NCI-H774 (cell line): ENCODE results near the gene ZNF397.
"Not testable (repeated sequence)": the region's sequence is repeated elsewhere in the genome, so short reads cannot be mapped to it uniquely, and the experiment has no call there.

Experiments used
- DNase-seq: peaks from one replicate; lab custom pipeline; 2025; lab: John Stamatoyannopoulos, UW

The ZNF397 gene

DNA sequence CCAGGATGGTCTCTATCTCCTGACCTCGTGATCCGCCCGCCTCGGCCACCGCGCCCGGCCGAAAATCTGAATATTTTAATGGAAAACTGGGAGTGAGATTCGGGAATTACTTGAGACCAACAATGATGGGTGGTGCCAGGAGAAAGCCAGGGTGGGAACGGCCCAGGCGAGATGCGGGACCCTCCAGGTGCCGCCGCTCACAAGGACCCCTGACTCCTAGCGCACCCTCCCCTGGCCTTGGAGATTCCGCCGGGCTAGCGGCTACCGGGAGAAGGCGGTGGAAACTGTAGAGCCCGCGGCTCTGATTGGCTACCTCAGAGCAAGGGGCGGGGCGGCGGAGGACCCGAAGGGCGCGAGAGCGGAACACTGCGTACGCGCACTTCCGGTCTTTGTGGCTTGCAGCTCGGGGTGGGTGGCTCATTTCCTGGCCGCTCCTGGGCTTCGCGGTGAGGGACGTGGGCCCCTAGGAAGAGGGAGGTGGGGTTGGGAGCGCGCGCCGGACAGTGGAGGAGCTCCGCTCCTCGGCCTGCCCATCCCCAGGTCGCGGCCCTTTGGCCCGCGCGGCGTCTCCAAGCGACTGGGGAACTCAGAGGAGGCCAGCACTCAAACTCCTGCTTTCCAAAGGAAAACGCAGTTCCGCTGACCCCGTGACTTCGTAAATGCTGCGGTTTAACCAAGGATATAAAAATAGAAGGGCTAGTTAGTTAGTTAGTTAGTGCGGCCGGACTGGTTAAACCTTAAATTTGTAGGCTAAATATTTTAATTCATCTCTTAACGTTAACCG, at the start of gene ZNF397:
ZNF397 (plus strand) TSS at position 371 of the 784 bp plus-strand sequence. CDS start 1,437 bp downstream, outside the sequence.
- peak; percentile 96 for DNase-seq

DNA sequence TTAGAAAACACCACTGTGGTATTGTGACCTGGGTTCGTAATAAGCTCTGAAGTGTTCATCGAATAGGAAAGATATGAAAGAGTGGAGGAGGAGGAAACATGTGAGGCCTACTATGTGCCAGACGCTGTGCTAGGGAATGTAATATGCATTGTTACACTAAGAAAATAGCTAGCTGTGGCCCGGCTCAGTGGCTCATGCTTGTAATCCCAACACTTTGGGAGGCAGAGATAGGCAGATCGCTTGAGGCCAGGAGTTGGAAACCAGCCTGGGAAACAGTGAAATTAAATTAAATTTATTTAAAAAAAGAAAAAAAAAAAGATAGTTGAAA, 49.2 kb upstream of the ZNF397 start:
- no peak for DNase-seq

DNA sequence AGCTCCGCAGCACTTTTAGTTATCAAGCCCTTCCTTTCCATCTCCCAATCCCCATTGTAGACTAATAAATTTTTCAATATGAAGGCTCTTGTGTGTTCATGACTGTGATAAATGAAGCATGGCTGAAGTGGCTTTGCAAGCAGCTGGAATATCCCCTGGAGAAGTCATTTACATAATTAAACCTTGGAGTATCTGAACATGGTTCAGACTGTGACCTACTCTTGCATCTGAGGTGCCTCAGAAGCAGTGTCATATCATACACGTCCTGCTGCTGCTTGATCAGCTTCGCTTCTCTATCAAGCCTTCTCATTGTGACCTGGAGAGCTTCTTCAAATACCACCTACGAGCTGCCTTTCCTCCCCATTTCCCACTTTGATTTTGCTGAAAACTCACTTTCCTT, 48.4 kb upstream of the ZNF397 start:
- DNase-seq, result no peak

DNA sequence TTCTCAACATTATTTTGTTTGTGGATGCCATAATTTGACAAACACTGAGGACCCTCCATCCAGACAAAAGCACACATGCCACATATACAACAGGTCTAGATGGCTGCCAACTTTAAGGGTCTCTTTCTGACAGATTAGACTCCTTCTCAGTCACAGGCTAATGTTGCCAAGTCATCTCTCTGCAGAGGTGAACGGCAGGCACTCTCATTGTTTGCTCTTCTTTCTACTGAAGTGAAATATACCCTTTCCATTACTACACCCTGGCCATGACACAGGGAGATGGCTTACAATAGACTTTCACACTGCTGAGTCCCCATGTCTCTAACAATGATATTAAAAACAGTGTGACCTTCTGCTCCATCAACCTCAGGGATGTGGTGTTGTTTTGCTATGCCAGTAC, 47.5 kb upstream of the ZNF397 start:
- DNase-seq, result no peak

DNA sequence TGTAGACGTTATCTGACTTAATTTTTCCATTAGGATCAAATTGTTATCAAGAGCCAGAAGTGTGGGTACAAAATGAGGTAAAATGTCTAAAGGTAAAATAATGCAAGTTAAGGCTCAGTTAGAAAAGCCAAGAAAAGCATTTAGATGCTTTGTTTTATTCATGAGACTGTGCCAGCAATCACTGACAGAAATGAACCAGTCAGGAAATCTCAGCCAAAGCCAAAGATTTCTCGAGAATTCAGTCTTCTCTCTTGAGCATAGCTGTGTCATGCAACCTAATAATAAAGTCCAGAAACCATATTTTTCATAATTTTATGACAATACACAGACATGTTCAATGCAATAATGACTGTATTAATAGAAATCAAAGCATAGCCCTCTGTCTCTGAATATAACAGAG, 43.5 kb upstream of the ZNF397 start:
- DNase-seq, result no peak

DNA sequence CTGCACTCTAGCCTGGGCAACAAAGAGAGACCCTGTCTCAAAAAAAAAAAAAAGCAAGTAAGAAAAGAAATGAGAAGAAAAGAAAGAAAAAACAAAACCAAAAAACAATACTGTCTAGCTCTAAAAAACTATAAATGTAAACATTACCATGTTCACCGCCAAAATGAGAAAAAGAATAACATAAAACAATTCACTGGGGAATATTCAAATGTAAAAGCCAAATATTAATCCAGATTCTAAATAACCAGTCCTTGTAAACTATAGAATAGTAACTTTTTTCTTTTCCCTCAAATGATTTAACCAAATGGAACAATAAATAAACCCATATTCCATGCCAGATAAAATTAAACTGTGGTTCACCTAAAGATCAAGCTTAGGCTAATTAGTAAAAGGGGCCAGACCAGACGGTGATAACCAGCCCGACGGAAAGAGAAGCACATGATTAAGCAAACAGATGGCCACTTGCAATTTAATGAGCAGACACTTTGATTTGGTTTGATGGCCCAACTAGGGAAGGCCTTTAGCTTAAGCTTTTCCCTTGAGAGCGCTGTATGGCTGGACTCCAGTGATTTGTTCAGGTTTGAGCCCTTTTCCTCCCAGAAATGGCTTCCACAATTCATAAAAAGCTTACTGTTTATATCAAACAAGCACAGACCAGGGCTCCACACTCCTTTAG, 39.4 kb upstream of the ZNF397 start:
- no peak for DNase-seq

DNA sequence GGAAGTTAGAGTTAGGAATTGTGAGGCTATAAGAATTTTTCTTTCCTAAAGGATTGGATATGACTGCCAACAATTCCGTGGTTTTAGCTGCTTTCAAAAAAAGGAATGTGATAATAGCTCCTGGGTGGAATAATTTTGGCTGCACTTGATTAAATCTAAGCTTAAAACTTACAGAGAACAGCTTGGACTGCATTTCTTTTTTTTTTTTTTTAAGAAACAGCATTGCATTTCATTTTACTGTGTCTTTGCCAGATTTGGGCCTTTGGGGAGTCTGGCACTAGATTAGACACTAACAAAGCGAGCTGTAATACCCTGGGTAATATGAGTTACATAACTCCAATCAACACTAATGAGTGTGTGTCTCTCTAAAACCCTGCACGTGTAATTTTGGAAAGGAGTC, 37.8 kb upstream of the ZNF397 start:
- DNase-seq, result no peak

DNA sequence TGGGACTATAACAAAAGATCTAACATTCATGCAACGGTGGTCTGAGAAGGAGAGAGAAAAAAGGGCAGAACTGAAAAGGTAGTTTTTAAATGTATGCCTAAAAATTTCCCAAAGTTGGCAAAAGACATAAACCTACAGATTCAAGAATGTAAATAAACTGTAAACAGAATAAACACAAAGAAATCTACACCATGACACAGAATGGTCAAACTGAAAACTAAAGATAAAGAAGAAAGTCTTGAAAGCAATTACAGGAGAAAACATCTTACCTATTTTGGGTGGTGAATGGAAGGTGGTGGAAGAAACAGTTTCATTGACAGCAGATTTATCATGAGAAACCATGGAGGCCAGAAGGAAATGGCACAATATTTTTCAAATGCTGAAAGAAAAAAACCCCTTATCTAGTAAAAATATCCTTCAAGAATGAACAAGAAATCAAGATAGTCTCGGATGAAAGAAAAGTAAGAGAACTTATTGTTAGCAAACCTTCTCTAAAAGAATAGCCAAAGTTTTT, 35.6 kb upstream of the ZNF397 start:
- no peak for DNase-seq

DNA sequence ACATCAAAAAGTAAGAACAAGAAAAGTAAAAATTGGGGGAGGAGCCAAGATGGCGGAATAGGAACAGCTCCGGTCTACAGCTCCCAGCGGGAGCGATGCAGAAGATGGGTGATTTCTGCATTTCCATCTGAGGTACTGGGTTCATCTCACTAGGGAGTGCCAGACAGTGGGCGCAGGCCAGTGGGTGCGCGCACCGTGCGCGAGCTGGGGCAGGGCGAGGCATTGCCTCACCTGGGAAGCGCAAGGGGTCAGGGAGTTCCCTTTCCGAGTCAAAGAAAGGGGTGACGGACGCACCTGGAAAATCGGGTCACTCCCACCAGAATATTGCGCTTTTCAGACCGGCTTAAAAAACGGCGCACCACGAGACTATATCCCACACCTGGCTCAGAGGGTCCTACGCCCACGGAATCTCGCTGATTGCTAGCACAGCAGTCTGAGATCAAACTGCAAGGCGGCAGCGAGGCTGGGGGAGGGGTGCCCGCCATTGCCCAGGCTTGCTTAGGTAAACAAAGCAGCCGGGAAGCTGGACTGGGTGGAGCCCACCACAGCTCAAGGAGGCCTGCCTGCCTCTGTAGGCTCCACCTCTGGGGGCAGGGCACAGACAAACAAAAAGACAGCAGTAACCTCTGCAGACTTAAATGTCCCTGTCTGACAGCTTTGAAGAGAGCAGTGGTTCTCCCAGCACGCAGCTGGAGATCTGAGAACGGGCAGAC, 34.9 kb upstream of the ZNF397 start:
- not testable (repeated sequence) for DNase-seq

DNA sequence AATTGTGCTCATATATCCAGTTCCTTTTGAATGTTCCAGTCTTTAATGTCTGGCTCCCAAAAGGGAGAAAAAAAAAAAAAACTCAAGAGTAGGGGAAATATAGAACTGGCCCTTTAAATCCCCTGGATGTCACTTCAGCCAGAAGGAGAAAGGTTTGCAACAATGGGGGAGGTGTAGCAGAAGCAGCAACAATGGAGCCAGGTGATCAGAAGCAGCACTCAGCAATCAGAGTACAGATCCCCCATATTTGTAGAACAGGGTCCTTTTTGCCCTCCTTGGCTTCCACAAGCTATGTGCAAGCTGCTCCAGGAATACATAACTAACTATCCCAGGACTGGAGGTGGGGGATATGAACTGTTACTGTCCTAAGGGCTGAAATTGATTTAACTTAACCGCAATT, 25.8 kb upstream of the ZNF397 start:
- DNase-seq, result peak; percentile 5

DNA sequence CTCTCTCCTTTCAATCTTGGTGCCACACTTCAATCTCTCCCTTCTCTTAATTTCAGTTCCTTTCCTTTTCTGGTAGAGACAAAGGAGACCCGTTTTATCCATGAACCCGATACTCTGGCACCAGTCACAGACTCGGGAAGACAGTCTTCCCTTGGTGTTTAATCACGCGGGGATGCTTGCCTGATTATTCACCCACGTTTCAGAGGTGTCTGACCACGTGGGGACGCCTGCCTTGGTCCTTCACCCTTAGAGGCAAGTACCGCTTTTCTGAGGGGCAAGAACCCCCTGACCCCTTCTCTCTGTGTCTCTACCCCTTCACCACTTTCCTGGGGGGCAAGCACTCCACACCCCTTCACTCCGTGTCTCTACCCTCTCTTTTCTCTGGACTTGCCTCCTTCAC, 24.2 kb upstream of the ZNF397 start:
- DNase-seq, result not testable (repeated sequence)

DNA sequence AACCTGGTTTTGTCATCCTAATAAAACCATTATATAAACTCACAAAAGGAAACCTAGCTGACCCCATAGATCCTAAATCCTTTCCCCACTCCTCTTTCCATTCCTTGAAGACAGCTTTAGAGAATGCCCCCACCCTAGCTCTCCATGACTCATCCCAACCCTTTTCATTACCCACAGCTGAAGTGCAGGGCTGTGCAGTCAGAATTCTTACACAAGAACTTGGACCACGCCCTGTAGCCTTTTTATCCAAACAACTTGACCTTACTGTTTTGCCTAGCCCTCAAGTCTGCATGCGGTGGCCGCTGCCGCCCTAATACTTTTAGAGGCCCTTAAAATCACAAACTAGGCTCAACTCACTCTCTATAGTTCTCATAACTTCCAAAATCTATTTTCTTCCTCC, 21.5 kb upstream of the ZNF397 start:
- DNase-seq, result not testable (repeated sequence)

DNA sequence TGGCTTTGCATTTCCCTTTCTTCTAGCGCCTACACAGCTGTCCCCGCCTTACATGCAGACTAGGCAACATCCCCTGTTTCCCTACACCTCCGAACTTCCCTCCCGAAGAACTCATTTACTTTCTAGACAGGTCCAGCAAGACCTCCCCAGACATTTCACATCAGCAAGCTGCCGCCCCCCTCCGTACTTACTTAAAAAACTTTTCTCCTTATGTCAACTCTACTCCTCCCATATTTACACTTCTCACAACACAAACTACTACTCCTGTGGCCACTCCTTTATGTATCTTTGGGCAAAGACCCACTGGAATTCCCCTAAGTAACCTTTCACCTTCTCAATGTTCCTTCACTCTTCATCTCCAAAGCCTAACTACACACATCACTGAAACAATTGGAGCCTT, 20.4 kb upstream of the ZNF397 start:
- DNase-seq, result no peak

DNA sequence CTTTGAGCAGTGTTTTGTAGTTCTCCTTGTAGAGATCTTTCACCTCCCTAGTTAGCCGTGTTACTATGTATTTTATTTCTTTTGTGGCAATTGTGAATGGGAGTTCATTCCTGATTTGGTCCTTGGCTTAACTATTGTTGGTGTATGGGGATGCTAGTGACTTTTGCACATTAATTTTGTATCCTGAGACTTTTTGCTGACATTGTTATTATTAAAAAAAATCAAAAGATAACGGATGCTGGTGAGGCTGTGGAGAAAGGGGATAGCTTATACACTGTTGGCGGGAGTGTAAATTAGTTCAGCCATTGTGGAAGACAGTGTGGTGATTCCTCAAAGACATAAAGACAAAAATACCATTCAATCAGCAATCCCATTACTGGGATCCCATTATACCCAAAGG, 17.0 kb upstream of the ZNF397 start:
- no peak for DNase-seq

DNA sequence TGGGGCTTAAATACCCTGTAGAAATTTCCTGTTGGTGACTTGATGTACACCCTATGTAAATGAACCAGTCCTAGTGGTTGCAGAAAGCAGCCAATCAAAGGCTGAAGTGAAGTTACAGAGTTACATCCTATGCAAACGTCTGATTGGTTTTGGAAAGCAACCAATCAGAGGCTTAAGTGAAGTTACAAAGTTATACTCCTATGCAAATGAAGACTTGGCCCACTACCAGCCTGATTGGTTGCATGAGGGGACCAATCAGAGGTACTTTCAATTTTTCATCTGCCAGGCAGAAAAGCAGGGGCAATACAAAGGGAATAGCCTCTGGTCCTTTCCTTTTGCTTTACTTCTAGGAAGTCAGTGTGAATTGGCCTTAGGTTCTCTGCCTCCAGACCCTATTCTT, 13.6 kb upstream of the ZNF397 start:
- no peak for DNase-seq

DNA sequence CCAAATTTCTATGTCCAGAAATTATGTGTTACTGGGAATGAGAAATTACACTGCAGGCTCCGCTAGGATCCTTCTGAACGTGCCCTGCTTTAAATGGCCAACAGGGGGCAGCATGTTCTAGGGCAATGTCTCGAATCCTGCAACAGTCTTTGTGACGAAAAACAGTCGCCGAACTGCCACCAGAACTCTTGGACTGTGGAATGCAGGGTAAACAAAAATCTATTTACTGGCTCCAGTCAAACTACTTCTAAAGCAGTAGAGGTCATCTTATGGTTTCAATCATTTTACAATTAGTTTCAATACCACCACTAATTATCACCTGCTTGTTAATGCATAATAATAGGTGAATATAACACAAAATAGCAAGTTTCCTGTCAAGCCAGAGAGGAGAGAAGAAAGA, 9.8 kb upstream of the ZNF397 start:
- peak; percentile 45 for DNase-seq

DNA sequence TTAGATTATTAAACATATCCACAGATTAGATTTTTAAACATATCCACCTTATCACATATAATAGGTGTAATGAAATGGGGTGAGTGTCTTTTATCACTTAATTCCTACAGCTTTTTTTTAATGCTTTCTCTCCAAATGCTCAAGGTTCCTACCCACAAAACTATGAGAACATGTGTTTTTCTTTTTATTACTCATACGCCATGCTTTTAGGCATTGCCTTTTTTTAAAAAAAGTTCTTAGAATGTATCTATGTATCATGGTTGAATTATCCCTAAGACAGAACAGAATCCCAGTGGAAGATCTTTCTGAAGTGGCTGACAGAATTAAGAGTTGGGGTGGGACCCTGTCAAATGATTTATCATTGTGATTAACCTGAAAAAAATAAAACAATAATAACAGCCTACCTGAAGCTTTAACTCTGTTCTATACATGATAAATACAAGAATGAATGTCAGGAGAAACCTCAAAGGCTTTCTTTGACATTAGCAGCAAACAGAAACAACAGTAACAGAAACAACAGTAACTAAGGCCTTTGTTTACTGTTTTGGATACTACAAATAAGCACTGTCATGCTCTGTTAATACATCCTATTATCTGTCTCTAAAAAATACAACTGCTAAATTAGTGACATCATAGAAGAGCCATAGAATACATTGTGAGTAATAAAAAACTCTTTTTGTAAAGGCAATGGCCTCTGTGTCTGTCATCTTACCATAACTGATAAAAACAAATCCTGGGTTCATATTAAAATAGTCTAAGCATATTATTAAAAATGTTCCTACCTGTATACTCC, 4.1 kb upstream of the ZNF397 start:
- peak; percentile 23 for DNase-seq

DNA sequence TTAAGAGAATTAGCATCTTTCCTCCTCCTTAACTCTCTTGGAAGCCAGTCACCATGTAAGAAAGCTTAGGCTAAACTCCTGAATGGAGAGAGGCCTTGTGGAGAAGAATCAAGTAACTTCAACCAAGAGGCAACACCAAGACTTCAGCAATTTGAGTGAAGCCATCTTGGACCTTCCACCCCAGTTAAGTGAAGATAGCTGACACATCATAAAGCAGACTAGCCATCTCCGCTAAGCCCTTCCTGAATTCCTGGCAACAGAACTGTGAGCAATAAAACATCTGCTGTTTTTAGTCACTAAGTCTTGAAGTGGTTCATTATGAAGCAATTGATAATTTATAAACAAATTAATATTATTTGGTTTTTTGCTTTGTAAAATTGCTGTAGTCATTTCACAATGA, 1.5 kb upstream of the ZNF397 start:
- no peak for DNase-seq

DNA sequence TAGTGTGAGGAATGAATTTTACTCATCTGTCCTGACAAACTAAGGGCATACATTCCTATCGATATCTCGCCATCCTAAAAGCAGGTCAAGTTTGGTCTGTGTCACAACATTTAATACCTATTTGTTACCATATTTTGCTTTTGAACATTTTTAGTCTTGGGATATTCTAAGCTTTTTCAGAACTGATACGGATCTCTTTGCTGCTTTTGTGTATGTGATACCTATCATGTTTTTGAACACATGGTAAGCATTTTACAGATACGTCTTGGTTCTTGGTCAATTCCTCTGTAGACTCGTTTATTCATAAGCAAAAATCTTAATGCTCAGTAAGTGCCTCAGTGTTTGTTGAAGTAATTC, 592 bp downstream of the ZNF397 start:
- no peak for DNase-seq

DNA sequence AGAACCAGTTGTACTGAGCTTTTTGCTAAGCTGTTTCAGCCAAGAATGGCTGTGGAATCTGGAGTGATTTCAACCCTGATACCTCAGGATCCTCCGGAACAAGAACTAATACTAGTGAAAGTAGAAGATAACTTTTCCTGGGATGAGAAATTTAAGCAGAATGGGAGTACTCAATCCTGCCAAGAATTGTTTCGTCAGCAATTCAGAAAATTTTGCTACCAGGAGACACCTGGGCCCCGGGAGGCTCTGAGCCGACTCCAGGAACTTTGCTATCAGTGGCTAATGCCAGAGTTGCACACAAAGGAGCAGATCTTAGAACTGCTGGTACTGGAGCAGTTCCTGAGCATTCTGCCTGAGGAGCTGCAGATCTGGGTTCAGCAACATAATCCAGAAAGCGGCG, 1.6 kb downstream of the ZNF397 start:
- no peak for DNase-seq

DNA sequence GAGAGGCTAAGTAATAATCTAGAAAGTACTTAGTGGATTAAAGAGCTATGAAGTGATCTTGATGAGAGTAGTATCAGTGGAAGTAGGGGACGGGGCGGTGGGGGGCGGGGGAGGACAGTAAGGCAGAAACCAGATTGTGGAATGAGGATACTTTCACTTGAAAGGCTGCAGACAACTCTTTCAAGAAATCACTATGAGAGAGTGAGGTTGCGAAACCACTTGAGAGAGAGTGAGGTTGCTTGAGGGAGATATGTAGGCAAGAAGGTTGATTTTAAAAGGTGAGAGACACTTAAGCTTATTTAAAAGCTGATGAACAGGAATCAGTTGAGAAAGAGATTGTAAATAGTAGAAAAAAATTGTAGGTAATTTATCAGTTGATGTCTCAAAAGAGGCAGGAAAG, 3.8 kb downstream of the ZNF397 start:
- DNase-seq, result no peak

DNA sequence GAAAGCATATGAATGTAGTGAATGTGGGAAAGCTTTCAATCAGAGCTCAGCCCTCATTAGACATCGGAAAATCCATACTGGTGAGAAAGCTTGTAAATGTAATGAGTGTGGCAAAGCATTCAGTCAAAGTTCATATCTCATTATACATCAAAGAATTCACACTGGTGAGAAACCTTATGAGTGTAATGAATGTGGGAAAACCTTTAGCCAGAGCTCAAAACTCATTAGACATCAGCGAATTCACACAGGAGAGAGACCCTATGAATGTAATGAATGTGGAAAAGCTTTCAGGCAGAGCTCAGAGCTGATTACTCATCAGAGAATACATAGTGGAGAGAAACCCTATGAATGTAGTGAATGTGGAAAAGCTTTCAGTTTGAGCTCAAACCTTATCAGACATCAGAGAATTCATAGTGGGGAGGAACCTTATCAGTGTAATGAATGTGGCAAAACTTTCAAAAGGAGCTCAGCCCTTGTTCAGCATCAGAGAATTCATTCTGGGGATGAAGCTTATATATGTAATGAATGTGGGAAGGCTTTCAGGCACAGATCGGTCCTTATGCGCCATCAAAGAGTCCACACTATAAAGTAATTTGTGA, 5.0 kb downstream of the ZNF397 start:
- DNase-seq, result no peak
